ENCODE results near the gene FBXO30.

The FBXO30 gene

GRCh38 chr6:145756170-145756662 lies 58.4 kb downstream of the FBXO30 start (continued):
- TF ChIP-seq, protein P1, sequence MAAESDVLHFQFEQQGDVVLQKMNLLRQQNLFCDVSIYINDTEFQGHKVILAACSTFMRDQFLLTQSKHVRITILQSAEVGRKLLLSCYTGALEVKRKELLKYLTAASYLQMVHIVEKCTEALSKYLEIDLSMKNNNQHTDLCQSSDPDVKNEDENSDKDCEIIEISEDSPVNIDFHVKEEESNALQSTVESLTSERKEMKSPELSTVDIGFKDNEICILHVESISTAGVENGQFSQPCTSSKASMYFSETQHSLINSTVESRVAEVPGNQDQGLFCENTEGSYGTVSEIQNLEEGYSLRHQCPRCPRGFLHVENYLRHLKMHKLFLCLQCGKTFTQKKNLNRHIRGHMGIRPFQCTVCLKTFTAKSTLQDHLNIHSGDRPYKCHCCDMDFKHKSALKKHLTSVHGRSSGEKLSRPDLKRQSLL (tag by site-specific recombination; IDR thresholded peaks at IDR 0.05) = 0 out of 2 replicates have a peak, but pooled peaks have one; percentile 44
- TF ChIP-seq PRDM1 (tag by site-specific recombination; IDR thresholded peaks at IDR 0.05) (no peak), ZNF580 (tag by site-specific recombination; IDR thresholded peaks at IDR 0.05) (no peak), BCL11B (tag by site-specific recombination; IDR thresholded peaks at IDR 0.05; ENCODE audit: low read depth) (no peak), ZNF157 (tag by site-specific recombination; IDR thresholded peaks at IDR 0.05) (no peak), ZFP41 (tag by site-specific recombination; IDR thresholded peaks at IDR 0.05; ENCODE audit: borderline replicate concordance) (no peak), PRDM2 (tag by site-specific recombination; IDR thresholded peaks at IDR 0.05; ENCODE audit: borderline replicate concordance) (no peak), REPIN1 (tag by site-specific recombination; IDR thresholded peaks at IDR 0.05; ENCODE audit: low read depth) (no peak), ZFP3 (tag by site-specific recombination; IDR thresholded peaks at IDR 0.05; ENCODE audit: low read depth) (no peak), ZBTB17 (tag by site-specific recombination; IDR thresholded peaks at IDR 0.05) (no peak), ZSCAN5A (tag by site-specific recombination; IDR thresholded peaks at IDR 0.05) (no peak), ZSCAN23 (tag by site-specific recombination; IDR thresholded peaks at IDR 0.05) (no peak)

DNA sequence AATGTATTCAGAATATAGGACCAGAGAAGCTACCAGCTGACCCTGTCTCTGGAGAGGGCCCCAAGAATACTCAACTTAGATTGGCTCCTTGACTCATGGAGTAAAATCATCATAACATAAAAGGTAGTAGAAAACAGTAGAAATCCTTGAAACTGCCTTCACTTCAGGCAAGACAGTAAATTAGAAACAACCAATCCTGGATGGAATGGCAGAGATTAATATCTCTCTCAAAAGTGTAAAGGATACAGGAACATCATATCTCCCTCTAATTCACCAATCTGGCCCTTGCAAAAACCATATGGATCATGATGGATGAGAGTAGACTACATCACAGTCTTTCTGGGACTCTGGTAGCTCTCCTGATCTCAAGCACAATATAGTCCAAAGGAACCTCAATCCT lies 58.9 kb downstream of the FBXO30 start:
- Histone ChIP-seq H3K36me3 (ENCODE audit: control insufficient read depth in 2 of 2, insufficient read depth in 1 of 2, low read length in 2 of 2) (no peaks in the 10 kb centered on the region), H3K9me3 (ENCODE audit: control insufficient read depth, insufficient read depth, low read depth, low read length) (no peaks in the 10 kb centered on the region), H3K27ac (ENCODE audit: extremely low read depth, low read depth, low read length) (no peak overlapping the region), H3K4me3 (ENCODE audit: low read depth, low read length) (no peak overlapping the region), H3K4me1 (ENCODE audit: control insufficient read depth, insufficient read depth, low read length) (no peaks in the 10 kb centered on the region)
- ChIA-PET POLR2A (interaction anchor here (0.5 kb wide), 1 partner anchor 971 kb away, joined by 3 read pairs; no protein-coding TSS in a partner anchor), CTCF (no interaction called here)
- TF ChIP-seq PRDM4 (tag by site-specific recombination; IDR thresholded peaks at IDR 0.05) (peak; percentile 58; the same call in 1 of the 2 replicates), ZNF223 (tag by site-specific recombination; IDR thresholded peaks at IDR 0.05) (no peak)

All from HEK293 (cell line).